GM12878 (cell line): ENCODE measurements around the gene BPIFB4. TPM values are rescaled to one million over a fixed set of nuclear protein-coding genes. Genes with fewer than 3 reads are reported as not detected.

Source experiments
- ATAC-seq: fragments of 200-7000 bp; cut with Tn5 transposase; 3 replicates; pipeline ENCODE4 v1.9.1; 2020; ENCODE audit warnings: mild to moderate bottlenecking, moderate library complexity
- BruUV-seq: library from RNA; stranded (reverse); fragments of 400-500 nt; replicated peaks from 2 replicates; lab custom pipeline; 2021; lab: Mats Ljungman, UMichigan
- CTCF ChIA-PET: fragments of 300-600 bp; sonication (Branson Sonifier 250); formaldehyde crosslinking; extraction: SDS; loops from one replicate; lab custom pipeline; 2021; ENCODE audit warnings: inconsistent platforms; lab: Yijun Ruan, JAX
- POLR2A ChIA-PET: fragments of 350-600 bp; formaldehyde crosslinking; extraction: SDS; loops from one replicate; lab custom pipeline; 2021; ENCODE audit warnings: inconsistent platforms; lab: Charles Lee
- RAD21 ChIA-PET: fragments of 300-600 bp; sonication (Branson Sonifier 250); formaldehyde crosslinking; loops from one replicate; lab custom pipeline; 2023; ENCODE audit warnings: antibody characterized with exemption; ENCODE audit not compliant: unreplicated experiment; lab: Charles Lee
- SMC1A ChIA-PET: fragments of 300-600 bp; sonication (Branson Sonifier 250); formaldehyde crosslinking; loops from one replicate; lab custom pipeline; 2023; ENCODE audit not compliant: unreplicated experiment, uncharacterized antibody; lab: Charles Lee
- DNase-seq: peaks from one replicate; pipeline ENCODE4 v3.0.0-alpha.2; 2011; ENCODE audit warnings: low read depth, low spot score
- FAIRE-seq: peaks from 3 replicates; lab custom pipeline; 2011; peaks lifted over from hg19 to GRCh38; lab: Jason Lieb, UNC
- H2AFZ ChIP-seq: 2 replicates; pipeline ENCODE4 v1.6.0; 2011; ENCODE audit warnings: low read depth, low read length, control low read depth; ENCODE audit not compliant: control insufficient read depth
- H3K27ac ChIP-seq: 2 replicates; pipeline ENCODE4 v1.5.1; 2011; ENCODE audit warnings: control low read depth; ENCODE audit not compliant: control insufficient read depth, insufficient read depth
- H3K27me3 ChIP-seq, 2 experiments: replicated peaks in 1 of 2; 2 replicates each; pipeline versions ENCODE4 v1.6.0 to v1.6.1; 2011; ENCODE audit warnings: low read length in 1 of 2; ENCODE audit not compliant: control insufficient read depth in 2 of 2, insufficient read depth in 2 of 2
- H3K36me3 ChIP-seq, 2 experiments: 2 replicates each; pipeline ENCODE4 v1.5.1; 2011; ENCODE audit warnings: low read length in 1 of 2; ENCODE audit not compliant: control insufficient read depth in 2 of 2, insufficient read depth in 2 of 2
- H3K4me1 ChIP-seq: 2 replicates; pipeline ENCODE4 v1.6.1; 2011; ENCODE audit warnings: mild to moderate bottlenecking, low read length, moderate library complexity, mixed read lengths; ENCODE audit not compliant: control insufficient read depth, insufficient read depth
- H3K4me2 ChIP-seq: 2 replicates; pipeline ENCODE4 v1.6.0; 2011; ENCODE audit warnings: control low read depth; ENCODE audit not compliant: control insufficient read depth, insufficient read depth
- H3K4me3 ChIP-seq: fragments of 200-600 bp; sonication (generic); 2 replicates; pipeline ENCODE4 v1.5.1; 2016
- H3K79me2 ChIP-seq: 2 replicates; pipeline ENCODE4 v1.6.0; 2011; ENCODE audit warnings: low read length; ENCODE audit not compliant: control insufficient read depth, insufficient read depth
- H3K9ac ChIP-seq: 2 replicates; pipeline ENCODE4 v1.8.0; 2011; ENCODE audit warnings: low read length, control low read depth, mixed read lengths; ENCODE audit not compliant: control insufficient read depth, insufficient read depth
- H3K9me3 ChIP-seq: replicated peaks from 3 replicates; pipeline ENCODE4 v1.5.1; 2011; ENCODE audit warnings: mild to moderate bottlenecking, low read length; ENCODE audit not compliant: control insufficient read depth, insufficient read depth
- H4K20me1 ChIP-seq: 2 replicates; pipeline ENCODE4 v1.6.0; 2011; ENCODE audit not compliant: control insufficient read depth, insufficient read depth
- ATF7 ChIP-seq: fragments of 450-650 bp; IDR thresholded peaks from 2 replicates; pipeline ENCODE4 v1.6.1; 2016; ENCODE audit warnings: low read depth, mild to moderate bottlenecking
- BMI1 ChIP-seq: fragments of 450-650 bp; IDR thresholded peaks from 2 replicates; pipeline ENCODE4 v1.6.1; 2016; ENCODE audit warnings: mild to moderate bottlenecking, moderate library complexity, borderline replicate concordance
- E4F1 ChIP-seq: fragments of 450-650 bp; IDR thresholded peaks from 2 replicates; pipeline ENCODE4 v1.6.1; 2018; ENCODE audit warnings: borderline replicate concordance, mild to moderate bottlenecking; ENCODE audit not compliant: partially characterized antibody
- FOXK2 ChIP-seq: fragments of 450-650 bp; IDR thresholded peaks from 2 replicates; pipeline ENCODE4 v1.6.1; 2017; ENCODE audit warnings: mild to moderate bottlenecking, moderate library complexity
- GATAD2B ChIP-seq: fragments of 450-650 bp; conservative IDR thresholded peaks from 2 replicates; pipeline ENCODE4 v1.6.1; 2017; ENCODE audit warnings: low read depth, mild to moderate bottlenecking, moderate library complexity
- IRF3 ChIP-seq: fragments of 450-650 bp; IDR thresholded peaks from 2 replicates; pipeline ENCODE4 v1.6.1; 2014; ENCODE audit warnings: mild to moderate bottlenecking
- NR2F1 ChIP-seq: fragments of 450-650 bp; conservative IDR thresholded peaks from 2 replicates; pipeline ENCODE4 v1.6.1; 2017; ENCODE audit warnings: mild to moderate bottlenecking
- PML ChIP-seq: IDR thresholded peaks from 2 replicates; pipeline ENCODE4 v1.6.1; 2012; ENCODE audit warnings: low read length, inconsistent platforms
- SREBF1 ChIP-seq: IDR thresholded peaks from 2 replicates; pipeline ENCODE4 v1.6.1; 2012; ENCODE audit warnings: mild to moderate bottlenecking, low read length
- STAT3 ChIP-seq: IDR thresholded peaks from 2 replicates; pipeline ENCODE4 v1.6.1; 2011; ENCODE audit warnings: low read depth, low read length, improper control_type of control experiment
- WGBS: methylation state at CpG from one replicate; pipeline ENCODE4 v1.1.6; 2016; ENCODE audit warnings: low lambda C conversion rate; ENCODE audit not compliant: insufficient replicate concordance, insufficient coverage; ENCODE audit errors: missing lambda C conversion rate; 5-methylcytosine and 5-hydroxymethylcytosine counted together
- in situ Hi-C: fragments of 300-500 bp; cut with MboI; formaldehyde crosslinking; loops from 9 replicates; pipeline ENCODE4 v1.14.3; 2018; ENCODE audit warnings: mixed read lengths
- intact Hi-C: fragments of 100-400 bp; cut with micrococcal nuclease; formaldehyde crosslinking; loops from one replicate; pipeline ENCODE4 v1.14.2; 2022; ENCODE audit not compliant: unreplicated experiment
- polyA plus RNA-seq, 11 experiments: library from polyadenylated mRNA; depleted of rRNA in 4 of 11; unstranded in 6 of 11; stranded (reverse) in 5 of 11; fragments of >200 nt; fragmentation: Nextera tagmentation in 4 of 11; fragmentation: Illumina TruSeq in 1 of 11; extraction: Ambion mirVana in 4 of 11; extraction: Trizol in 1 of 11; gene quantifications; 1 replicate in 1 of 11; 2 replicates in 10 of 11; pipeline versions ENCODE4 v1.2.1 to v1.2.3, GENCODE V29; 2011 to 2016; ENCODE audit warnings: inconsistent platforms in 2 of 11, missing spikeins in 2 of 11, low read depth in 1 of 11
- total RNA-seq, 4 experiments: library from RNA; depleted of rRNA in 3 of 4; stranded (reverse); fragments of >200 nt in 3 of 4; fragmentation: Illumina TruSeq in 1 of 4; extraction: Trizol in 1 of 4; gene quantifications; 2 replicates each; pipeline versions ENCODE4 v1.2.1 to v1.2.3, GENCODE V29; 2013 to 2021
- TF ChIP-seq, protein P1 (sequence below): fragments of 450-650 bp; formaldehyde crosslinking; IDR thresholded peaks from 2 replicates; pipeline ENCODE4 v1.4.0; 2022; ENCODE audit warnings: mild to moderate bottlenecking, moderate library complexity

Gene BPIFB4
- total and polyA plus RNA-seq, 10 of the 15 experiments (the other 5 are each of a cell fraction or from before 2014, with no cell fraction given) = 0.12 TPM; not detected in 9

DNA sequence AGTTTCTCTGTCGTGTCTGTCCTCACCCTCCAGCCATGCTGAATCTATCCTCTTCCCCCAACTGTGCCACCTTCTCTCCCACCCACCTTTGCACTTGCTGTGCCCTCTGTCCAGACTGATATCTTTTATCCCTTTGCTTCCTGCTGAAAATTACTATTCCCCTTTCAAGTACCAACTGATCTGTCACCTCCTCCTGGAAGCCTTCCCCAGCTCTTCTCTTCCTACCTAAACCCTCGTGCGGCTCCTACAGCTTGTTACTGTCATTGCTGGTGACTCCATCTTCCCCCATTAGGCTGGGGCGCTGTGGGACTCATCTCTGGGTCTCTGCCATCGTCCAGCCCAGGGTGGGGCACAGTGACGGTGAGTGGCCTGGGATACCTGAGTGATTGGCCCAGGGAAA is 46.9 kb upstream of the BPIFB4 start (continued):
- TF ChIP-seq, protein P1, sequence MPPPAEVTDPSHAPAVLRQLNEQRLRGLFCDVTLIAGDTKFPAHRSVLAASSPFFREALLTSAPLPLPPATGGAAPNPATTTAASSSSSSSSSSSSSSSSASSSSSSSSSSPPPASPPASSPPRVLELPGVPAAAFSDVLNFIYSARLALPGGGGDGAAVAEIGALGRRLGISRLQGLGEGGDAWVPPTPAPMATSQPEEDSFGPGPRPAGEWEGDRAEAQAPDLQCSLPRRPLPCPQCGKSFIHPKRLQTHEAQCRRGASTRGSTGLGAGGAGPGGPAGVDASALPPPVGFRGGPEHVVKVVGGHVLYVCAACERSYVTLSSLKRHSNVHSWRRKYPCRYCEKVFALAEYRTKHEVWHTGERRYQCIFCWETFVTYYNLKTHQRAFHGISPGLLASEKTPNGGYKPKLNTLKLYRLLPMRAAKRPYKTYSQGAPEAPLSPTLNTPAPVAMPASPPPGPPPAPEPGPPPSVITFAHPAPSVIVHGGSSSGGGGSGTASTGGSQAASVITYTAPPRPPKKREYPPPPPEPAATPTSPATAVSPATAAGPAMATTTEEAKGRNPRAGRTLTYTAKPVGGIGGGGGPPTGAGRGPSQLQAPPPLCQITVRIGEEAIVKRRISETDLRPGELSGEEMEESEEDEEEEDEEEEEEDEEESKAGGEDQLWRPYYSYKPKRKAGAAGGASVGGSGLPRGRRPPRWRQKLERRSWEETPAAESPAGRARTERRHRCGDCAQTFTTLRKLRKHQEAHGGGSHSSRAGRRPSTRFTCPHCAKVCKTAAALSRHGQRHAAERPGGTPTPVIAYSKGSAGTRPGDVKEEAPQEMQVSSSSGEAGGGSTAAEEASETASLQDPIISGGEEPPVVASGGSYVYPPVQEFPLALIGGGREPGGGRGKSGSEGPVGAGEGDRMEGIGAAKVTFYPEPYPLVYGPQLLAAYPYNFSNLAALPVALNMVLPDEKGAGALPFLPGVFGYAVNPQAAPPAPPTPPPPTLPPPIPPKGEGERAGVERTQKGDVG (CRISPR knock-in tag) = no peak

DNA sequence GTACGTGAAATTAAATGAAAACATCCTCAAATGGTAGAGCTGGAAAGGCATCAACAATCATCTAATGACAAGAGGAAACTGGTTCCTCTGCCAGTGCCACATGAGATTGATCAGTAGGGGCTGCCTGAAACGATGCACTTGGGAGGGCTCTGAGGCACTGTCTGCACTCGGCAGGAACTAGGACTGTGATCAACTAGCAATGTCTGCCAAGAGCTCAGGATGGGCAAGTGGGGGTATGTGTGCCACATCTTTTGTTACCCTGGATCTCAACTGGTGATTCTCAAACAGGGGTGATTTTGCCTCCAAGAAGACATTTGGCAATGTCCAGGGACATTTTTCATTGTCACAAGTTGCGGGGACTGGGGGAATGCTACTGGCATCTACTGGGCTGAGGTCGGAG is 46.1 kb upstream of the BPIFB4 start:
- Histone ChIP-seq H3K36me3 (no peaks in the 10 kb centered on the region), H3K9ac (no peak overlapping the region), H3K27ac (no peak overlapping the region), H3K79me2 (no peaks in the 10 kb centered on the region), H3K9me3 (no peaks in the 10 kb centered on the region), H3K4me3 (no peak overlapping the region), H4K20me1 (no peaks in the 10 kb centered on the region), H2AFZ (no peak overlapping the region), H3K27me3 (peaks cover 0 to 1% of the 10 kb centered on the region in 2 experiments; a peak in 1 of 4 replicates), H3K4me2 (no peak overlapping the region), H3K4me1 (no peaks in the 10 kb centered on the region)
- in situ Hi-C loops = no loop called here
- ATAC-seq = no peak
- ChIA-PET SMC1A (no interaction called here), POLR2A (no interaction called here), RAD21 (no interaction called here), CTCF (no interaction called here)
- no peak for TF ChIP-seq STAT3
- no peak for FAIRE-seq
- intact Hi-C loops = no loop called here
- DNase-seq = no peak
- 28% methylated on average over 5 of the region's 5 CpGs for WGBS
- no TSS peak for BruUV-seq

DNA sequence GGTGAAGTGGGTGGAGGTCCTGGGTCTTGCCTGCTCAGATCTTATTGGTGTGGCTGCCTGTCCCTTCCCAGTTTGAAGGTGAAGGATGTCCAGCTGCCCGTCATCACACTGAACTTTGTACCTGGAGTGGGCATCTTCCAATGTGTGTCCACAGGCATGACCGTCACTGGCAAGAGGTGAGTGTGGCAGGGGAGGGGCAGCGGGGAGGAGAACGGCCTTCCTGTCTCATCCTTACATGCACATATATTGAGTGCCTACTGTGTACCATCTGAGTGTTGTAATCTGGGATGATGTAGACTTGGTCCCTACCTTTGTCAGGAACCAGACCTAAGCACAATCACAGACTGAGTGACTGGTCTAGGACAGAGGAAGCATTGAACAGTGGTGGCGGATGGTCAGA is 45.3 kb upstream of the BPIFB4 start:
- no peak overlapping the region for H3K4me3 ChIP-seq
- ATAC-seq = no peak
- no peak for TF ChIP-seq NR2F1
- TF ChIP-seq BMI1 = no peak
- no peak for TF ChIP-seq IRF3
- TF ChIP-seq GATAD2B = no peak
- TF ChIP-seq E4F1 = no peak
- TF ChIP-seq PML = no peak
- no peak for TF ChIP-seq FOXK2
- no peak for TF ChIP-seq SREBF1
- TF ChIP-seq ATF7 = no peak

More for the DNA sequence above, 45.3 kb upstream of the BPIFB4 start:
- BruUV-seq = no TSS peak
- H3K9me3 ChIP-seq = no peaks in the 10 kb centered on the region
- no peak overlapping the region for H3K4me2 ChIP-seq
- RAD21 ChIA-PET = no interaction called here
- in situ Hi-C loops = no loop called here
- intact Hi-C loops = no loop called here
- DNase-seq (no peak), FAIRE-seq (no peak)
- H3K79me2 ChIP-seq = no peaks in the 10 kb centered on the region
- H3K4me1 ChIP-seq = no peaks in the 10 kb centered on the region
- no peak overlapping the region for H2AFZ ChIP-seq
- no peaks in the 10 kb centered on the region for H4K20me1 ChIP-seq
- CTCF ChIA-PET = no interaction called here
- no peaks in the 10 kb centered on the region for H3K36me3 ChIP-seq
- SMC1A ChIA-PET = no interaction called here
- POLR2A ChIA-PET = no interaction called here
- peaks cover 0 to 1% of the 10 kb centered on the region in 2 experiments; a peak in 1 of 4 replicates for H3K27me3 ChIP-seq
- WGBS = 37% methylated on average over 5 of the region's 5 CpGs
- no peak overlapping the region for H3K9ac ChIP-seq
- H3K27ac ChIP-seq = no peak overlapping the region
